GM12878 (cell line): Measurements from ENCODE around the gene PRR5L. TPM values are rescaled to one million over a fixed set of nuclear protein-coding genes. Genes with fewer than 3 reads are reported as not detected.

Experiments used
- ATAC-seq: fragments of 200-7000 bp; cut with Tn5 transposase; 3 replicates; pipeline ENCODE4 v1.9.1; 2020; ENCODE audit warnings: mild to moderate bottlenecking, moderate library complexity
- BruUV-seq: library from RNA; stranded (reverse); fragments of 400-500 nt; replicated peaks from 2 replicates; lab custom pipeline; 2021; lab: Mats Ljungman, UMichigan
- CTCF ChIA-PET: fragments of 300-600 bp; sonication (Branson Sonifier 250); formaldehyde crosslinking; extraction: SDS; loops from one replicate; lab custom pipeline; 2021; ENCODE audit warnings: inconsistent platforms; lab: Yijun Ruan, JAX
- POLR2A ChIA-PET: fragments of 350-600 bp; formaldehyde crosslinking; extraction: SDS; loops from one replicate; lab custom pipeline; 2021; ENCODE audit warnings: inconsistent platforms; lab: Charles Lee
- RAD21 ChIA-PET: fragments of 300-600 bp; sonication (Branson Sonifier 250); formaldehyde crosslinking; loops from one replicate; lab custom pipeline; 2023; ENCODE audit warnings: antibody characterized with exemption; ENCODE audit not compliant: unreplicated experiment; lab: Charles Lee
- SMC1A ChIA-PET: fragments of 300-600 bp; sonication (Branson Sonifier 250); formaldehyde crosslinking; loops from one replicate; lab custom pipeline; 2023; ENCODE audit not compliant: unreplicated experiment, uncharacterized antibody; lab: Charles Lee
- DNase-seq: peaks from one replicate; pipeline ENCODE4 v3.0.0-alpha.2; 2011; ENCODE audit warnings: low read depth, low spot score
- FAIRE-seq: peaks from 3 replicates; lab custom pipeline; 2011; peaks lifted over from hg19 to GRCh38; lab: Jason Lieb, UNC
- H2AFZ ChIP-seq: 2 replicates; pipeline ENCODE4 v1.6.0; 2011; ENCODE audit warnings: low read depth, low read length, control low read depth; ENCODE audit not compliant: control insufficient read depth
- H3K27ac ChIP-seq: 2 replicates; pipeline ENCODE4 v1.5.1; 2011; ENCODE audit warnings: control low read depth; ENCODE audit not compliant: control insufficient read depth, insufficient read depth
- H3K27me3 ChIP-seq, 2 experiments: replicated peaks in 1 of 2; 2 replicates each; pipeline versions ENCODE4 v1.6.0 to v1.6.1; 2011; ENCODE audit warnings: low read length in 1 of 2; ENCODE audit not compliant: control insufficient read depth in 2 of 2, insufficient read depth in 2 of 2
- H3K36me3 ChIP-seq, 2 experiments: 2 replicates each; pipeline ENCODE4 v1.5.1; 2011; ENCODE audit warnings: low read length in 1 of 2; ENCODE audit not compliant: control insufficient read depth in 2 of 2, insufficient read depth in 2 of 2
- H3K4me1 ChIP-seq: 2 replicates; pipeline ENCODE4 v1.6.1; 2011; ENCODE audit warnings: mild to moderate bottlenecking, low read length, moderate library complexity, mixed read lengths; ENCODE audit not compliant: control insufficient read depth, insufficient read depth
- H3K4me2 ChIP-seq: 2 replicates; pipeline ENCODE4 v1.6.0; 2011; ENCODE audit warnings: control low read depth; ENCODE audit not compliant: control insufficient read depth, insufficient read depth
- H3K4me3 ChIP-seq: fragments of 200-600 bp; sonication (generic); 2 replicates; pipeline ENCODE4 v1.5.1; 2016
- H3K79me2 ChIP-seq: 2 replicates; pipeline ENCODE4 v1.6.0; 2011; ENCODE audit warnings: low read length; ENCODE audit not compliant: control insufficient read depth, insufficient read depth
- H3K9ac ChIP-seq: 2 replicates; pipeline ENCODE4 v1.8.0; 2011; ENCODE audit warnings: low read length, control low read depth, mixed read lengths; ENCODE audit not compliant: control insufficient read depth, insufficient read depth
- H3K9me3 ChIP-seq: replicated peaks from 3 replicates; pipeline ENCODE4 v1.5.1; 2011; ENCODE audit warnings: mild to moderate bottlenecking, low read length; ENCODE audit not compliant: control insufficient read depth, insufficient read depth
- H4K20me1 ChIP-seq: 2 replicates; pipeline ENCODE4 v1.6.0; 2011; ENCODE audit not compliant: control insufficient read depth, insufficient read depth
- ATF2 ChIP-seq: IDR thresholded peaks from 2 replicates; pipeline ENCODE4 v1.6.1; 2012; ENCODE audit warnings: low read length, inconsistent platforms
- ATF3 ChIP-seq: IDR thresholded peaks from 2 replicates; pipeline ENCODE4 v1.6.1; 2011; ENCODE audit warnings: low read depth, mild to moderate bottlenecking, low read length, moderate library complexity, borderline replicate concordance; ENCODE audit errors: extremely low read depth
- CBX5 ChIP-seq: sonication (generic); IDR thresholded peaks from 2 replicates; pipeline ENCODE4 v1.6.1; 2016; ENCODE audit warnings: low read depth, moderate library complexity, mild to moderate bottlenecking, inconsistent platforms
- DPF2 ChIP-seq: fragments of 450-650 bp; IDR thresholded peaks from 2 replicates; pipeline ENCODE4 v1.6.1; 2017; ENCODE audit warnings: mild to moderate bottlenecking
- FOS ChIP-seq: IDR thresholded peaks from 3 replicates; pipeline ENCODE4 v1.6.1; 2011; ENCODE audit warnings: borderline replicate concordance; ENCODE audit not compliant: insufficient read length; ENCODE audit errors: extremely low read depth
- IKZF1 ChIP-seq: fragments of 450-650 bp; conservative IDR thresholded peaks from 2 replicates; pipeline ENCODE4 v1.6.1; 2017; ENCODE audit warnings: antibody characterized with exemption, mild to moderate bottlenecking
- MAX ChIP-seq: IDR thresholded peaks from 2 replicates; pipeline ENCODE4 v1.6.1; 2012; ENCODE audit warnings: low read depth, low read length, improper control_type of control experiment
- NKRF ChIP-seq: fragments of 450-650 bp; conservative IDR thresholded peaks from 2 replicates; pipeline ENCODE4 v1.6.1; 2017; ENCODE audit warnings: mild to moderate bottlenecking, moderate library complexity
- POLR2A ChIP-seq: IDR thresholded peaks from 2 replicates; pipeline ENCODE4 v1.6.1; 2011; ENCODE audit warnings: low read depth, mild to moderate bottlenecking, low read length
- POU2F2 ChIP-seq: IDR thresholded peaks from 3 replicates; pipeline ENCODE4 v1.6.1; 2011; ENCODE audit warnings: low read depth, mild to moderate bottlenecking, low read length, borderline replicate concordance
- SIN3A ChIP-seq: IDR thresholded peaks from 2 replicates; pipeline ENCODE4 v1.6.1; 2012; ENCODE audit warnings: low read depth, low read length, improper control_type of control experiment
- SMARCA5 ChIP-seq: fragments of 450-650 bp; IDR thresholded peaks from 2 replicates; pipeline ENCODE4 v1.6.1; 2017; ENCODE audit warnings: mild to moderate bottlenecking
- USF2 ChIP-seq: IDR thresholded peaks from 2 replicates; pipeline ENCODE4 v1.6.1; 2011; ENCODE audit warnings: low read depth, low read length, improper control_type of control experiment, borderline replicate concordance
- ZNF622 ChIP-seq: fragments of 450-650 bp; IDR thresholded peaks from 2 replicates; pipeline ENCODE4 v1.6.1; 2017; ENCODE audit warnings: mild to moderate bottlenecking, inconsistent platforms
- WGBS: methylation state at CpG from one replicate; pipeline ENCODE4 v1.1.6; 2016; ENCODE audit warnings: low lambda C conversion rate; ENCODE audit not compliant: insufficient replicate concordance, insufficient coverage; ENCODE audit errors: missing lambda C conversion rate; 5-methylcytosine and 5-hydroxymethylcytosine counted together
- in situ Hi-C: fragments of 300-500 bp; cut with MboI; formaldehyde crosslinking; loops from 9 replicates; pipeline ENCODE4 v1.14.3; 2018; ENCODE audit warnings: mixed read lengths
- intact Hi-C: fragments of 100-400 bp; cut with micrococcal nuclease; formaldehyde crosslinking; loops from one replicate; pipeline ENCODE4 v1.14.2; 2022; ENCODE audit not compliant: unreplicated experiment
- polyA plus RNA-seq, 11 experiments: library from polyadenylated mRNA; depleted of rRNA in 4 of 11; unstranded in 6 of 11; stranded (reverse) in 5 of 11; fragments of >200 nt; fragmentation: Nextera tagmentation in 4 of 11; fragmentation: Illumina TruSeq in 1 of 11; extraction: Ambion mirVana in 4 of 11; extraction: Trizol in 1 of 11; gene quantifications; 1 replicate in 1 of 11; 2 replicates in 10 of 11; pipeline versions ENCODE4 v1.2.1 to v1.2.3, GENCODE V29; 2011 to 2016; ENCODE audit warnings: inconsistent platforms in 2 of 11, missing spikeins in 2 of 11, low read depth in 1 of 11
- total RNA-seq, 4 experiments: library from RNA; depleted of rRNA in 3 of 4; stranded (reverse); fragments of >200 nt in 3 of 4; fragmentation: Illumina TruSeq in 1 of 4; extraction: Trizol in 1 of 4; gene quantifications; 2 replicates each; pipeline versions ENCODE4 v1.2.1 to v1.2.3, GENCODE V29; 2013 to 2021

The PRR5L gene
- total and polyA plus RNA-seq, 10 of the 15 experiments (the other 5 are each of a cell fraction or from before 2014, with no cell fraction given) = 0.11 to 4.2 (median 0.67) TPM; not detected in 1

- RAD21 ChIA-PET = no interaction called here
- POLR2A ChIA-PET = no interaction called here
- intact Hi-C loops = no loop called here
Measured at GRCh38 chr11:36513965-36514364, 217.9 kb downstream of the PRR5L start.

More at GRCh38 chr11:36513965-36514364, 217.9 kb downstream of the PRR5L start:
- ChIA-PET SMC1A (interaction anchor here (1.1 kb wide), 1 partner anchor 27 kb away, joined by 3 read pairs; no protein-coding TSS in a partner anchor), CTCF (interaction anchor here (0.7 to 2.8 kb wide), 2 partner anchors 21 kb away, joined by 3 to 11 read pairs; no protein-coding TSS in a partner anchor)
- no peak overlapping the region for H3K4me2 ChIP-seq
- H3K9ac ChIP-seq = no peak overlapping the region
- H3K4me1 ChIP-seq = peaks cover 4% of the 10 kb centered on the region; the same call in 1 of the 2 replicates
- no peak for DNase-seq
- no TSS peak for BruUV-seq
- 2% methylated on average over 2 of the region's 2 CpGs for WGBS
- H3K36me3 ChIP-seq = no peaks in the 10 kb centered on the region
- H4K20me1 ChIP-seq = no peaks in the 10 kb centered on the region
- no peaks in the 10 kb centered on the region for H3K27me3 ChIP-seq
- H2AFZ ChIP-seq = no peak overlapping the region
- no peak overlapping the region for H3K27ac ChIP-seq
- peaks cover 2% of the 10 kb centered on the region; the same call in 1 of the 3 replicates for H3K9me3 ChIP-seq
- no peak for FAIRE-seq
- TF ChIP-seq USF2 (no peak), ATF2 (no peak), ZNF622 (no peak), ATF3 (no peak), CBX5 (no peak), SMARCA5 (no peak), POLR2A (no peak), FOS (no peak), SIN3A (no peak), IKZF1 (no peak), MAX (no peak), POU2F2 (no peak), DPF2 (no peak), NKRF (no peak)
- no peak for ATAC-seq
- H3K4me3 ChIP-seq = no peak overlapping the region
- peaks cover 12% of the 10 kb centered on the region for H3K79me2 ChIP-seq
- in situ Hi-C loops = no loop called here
